Testis (tissue), 3 donors: ENCODE data around the gene ZNF423. TPM values are rescaled to one million over a fixed set of nuclear protein-coding genes. Genes with fewer than 3 reads are reported as not detected.

ENCODE experiments used
- DNase-seq: peaks from one replicate; pipeline ENCODE4 v3.0.0-alpha.2; 2019
- H3K27ac ChIP-seq, 2 donors: fragments of 200-600 bp; sonication (generic); one replicate each; pipeline ENCODE4 v1.5.1; 2019
- H3K27me3 ChIP-seq: fragments of 200-600 bp; sonication (generic); one replicate; pipeline ENCODE4 v1.5.1; 2019
- H3K36me3 ChIP-seq: fragments of 200-600 bp; sonication (generic); one replicate; pipeline ENCODE4 v1.5.1; 2017; ENCODE audit warnings: low read depth; ENCODE audit errors: missing control alignments
- H3K4me1 ChIP-seq: fragments of 200-600 bp; sonication (generic); one replicate; pipeline ENCODE4 v1.5.1; 2019
- H3K4me3 ChIP-seq, 2 donors: fragments of 200-600 bp; sonication (generic); one replicate each; pipeline ENCODE4 v1.5.1; 2017 to 2019
- H3K9me3 ChIP-seq: fragments of 200-600 bp; sonication (generic); one replicate; pipeline ENCODE4 v1.5.1; 2017
- CTCF ChIP-seq, 3 experiments: fragments of 450-650 bp in 2 of 3; fragments of 200-600 bp in 1 of 3; sonication (generic) in 1 of 3; IDR thresholded peaks; one replicate each; pipeline ENCODE4 v1.5.1; 2016 to 2019; ENCODE audit warnings: antibody characterized with exemption in 3 of 3, mild to moderate bottlenecking in 2 of 3, moderate library complexity in 1 of 3
- POLR2A ChIP-seq: fragments of 450-650 bp; IDR thresholded peaks from one replicate; pipeline ENCODE4 v1.6.1; 2017; ENCODE audit warnings: antibody characterized with exemption, mild to moderate bottlenecking, moderate library complexity
- WGBS, 2 donors: methylation state at CpG; one replicate each; pipeline ENCODE4 v1.1.5; 2018; 5-methylcytosine and 5-hydroxymethylcytosine counted together
- intact Hi-C: fragments of 100-400 bp; cut with DNase I; formaldehyde crosslinking; loops from one replicate; pipeline ENCODE4 v1.15.1; 2023; ENCODE audit warnings: low total_unique reads
- polyA plus RNA-seq: library from polyadenylated mRNA; stranded (reverse); fragments of 350-450 nt; fragmentation: Illumina TruSeq; extraction: RNeasy Lipid Tissue Mini Kit (QIAGEN cat#74804); gene quantifications from one replicate; pipeline ENCODE4 v1.2.3, GENCODE V29; 2014; ENCODE audit warnings: low read depth, low replicate concordance; ENCODE audit not compliant: insufficient read depth
- small RNA-seq, 2 donors: library from RNA; depleted of rRNA; stranded (forward); fragments of <200 nt; gene quantifications; one replicate each; pipeline ENCODE3, GENCODE V24; 2016
- total RNA-seq, 2 donors: library from RNA; depleted of rRNA; stranded (reverse); fragments of >200 nt; gene quantifications; one replicate each; pipeline ENCODE4 v1.2.3, GENCODE V29; 2016

The ZNF423 gene
- total and polyA plus RNA-seq, 3 donors from 2014 or later: 8.9 to 19.0 (median 12.1) TPM

- 76 to 82% methylated on average over 14 to 20 of the region's 20 CpGs for WGBS, 2 donors
- Histone ChIP-seq H3K9me3 (no peaks in the 10 kb centered on the region), H3K4me1 (peaks cover 4% of the 10 kb centered on the region), H3K27me3 (no peaks in the 10 kb centered on the region), H3K27ac (no peak overlapping the region), H3K36me3 (no peaks in the 10 kb centered on the region), H3K4me3 (no peak overlapping the region)
- TF ChIP-seq POLR2A (no peak), CTCF (IDR thresholded peaks at IDR 0.05) (no peak)
- intact Hi-C loops: no loop called here
- DNase-seq: no peak
Observed at GRCh38 chr16:49440156-49441065, 415.5 kb downstream of the ZNF423 start.

- DNase-seq: no peak
- intact Hi-C loops: no loop called here
- Histone ChIP-seq H3K9me3 (no peaks in the 10 kb centered on the region), H3K27ac (no peak overlapping the region), H3K27me3 (no peaks in the 10 kb centered on the region), H3K4me1 (peaks cover 4% of the 10 kb centered on the region), H3K36me3 (no peaks in the 10 kb centered on the region), H3K4me3 (no peak overlapping the region)
- TF ChIP-seq POLR2A (no peak), CTCF (IDR thresholded peaks at IDR 0.05) (no peak)
- WGBS, 2 donors: 88 to 92% methylated on average over 1 to 4 of the region's 4 CpGs
Observed at GRCh38 chr16:49439676-49440075, 416.2 kb downstream of the ZNF423 start.

DNA sequence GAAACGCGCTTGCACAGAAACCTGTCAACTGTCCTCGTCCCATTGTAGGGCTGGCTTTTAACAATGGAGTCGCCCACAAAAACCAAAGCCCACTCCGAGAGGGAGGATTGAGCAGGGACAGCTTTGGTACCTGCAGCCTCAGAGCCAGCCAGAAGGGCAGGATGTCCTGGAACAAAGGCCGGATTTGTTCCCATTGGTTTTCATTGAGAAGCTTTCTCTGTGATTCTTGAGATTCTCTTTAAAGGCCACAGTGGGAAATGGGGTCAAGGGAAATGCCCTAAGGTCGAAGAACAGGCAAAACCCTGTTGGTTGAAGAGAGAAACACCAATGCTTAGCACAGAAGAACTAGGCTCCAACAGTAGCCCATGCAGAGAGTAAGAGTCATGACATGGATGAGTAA, 416.9 kb downstream of the ZNF423 start:
- Histone ChIP-seq H3K9me3 (no peaks in the 10 kb centered on the region), H3K36me3 (no peaks in the 10 kb centered on the region), H3K27ac (no peak overlapping the region), H3K4me3 (no peak overlapping the region), H3K27me3 (no peaks in the 10 kb centered on the region), H3K4me1 (peaks cover 4% of the 10 kb centered on the region)
- intact Hi-C loops: no loop called here
- WGBS, 2 donors: 62 to 69% methylated on average over 7 of the region's 7 CpGs
- TF ChIP-seq POLR2A (no peak), CTCF (IDR thresholded peaks at IDR 0.05) (no peak)
- DNase-seq: no peak

Small RNA genes lying within 50 kb of the gene (small RNA-seq; reads per million reads assigned to genes)
- gene MRPS21P7 (0 reads per million in 2 donors), gene MRPS21P8 (0 reads per million in 2 donors)

Other genes with a start within 250 kb of the ZNF423 start
- 10 to 100 TPM; 51.5 to 64.1 TPM for gene CNEP1R1, start 169.1 kb upstream of the ZNF423 start, total RNA-seq
- 39.7 TPM for gene CNEP1R1, start 169.1 kb upstream of the ZNF423 start, polyA plus RNA-seq
- 10 to 100 TPM; 44.0 to 51.2 TPM for gene HEATR3, start 209.9 kb upstream of the ZNF423 start, total RNA-seq
- gene HEATR3, start 209.9 kb upstream of the ZNF423 start, polyA plus RNA-seq: 13.5 TPM